Right lobe of liver (tissue), 4 donors: ENCODE measurements around the gene ACSBG1.

Experiments used
- POLR2A ChIP-seq: fragments of 450-650 bp; IDR thresholded peaks from one replicate; pipeline ENCODE4 v1.6.1; 2017; ENCODE audit warnings: antibody characterized with exemption, mild to moderate bottlenecking
- TF ChIP-seq, protein P1 (sequence below), 4 donors: fragments of 200-600 bp in 3 of 4; fragments of 450-650 bp in 1 of 4; IDR thresholded peaks; one replicate each; pipeline versions ENCODE4 v1.5.1 to v1.8.0; 2016 to 2022; ENCODE audit warnings: antibody characterized with exemption in 4 of 4, mild to moderate bottlenecking in 2 of 4
- donor health status: DM: no; HTN: no; CAD: no.
- donor health status: DM: no; HTN: no; CAD: no.
- donor health status: DM: no; HTN: yes; CAD: no.

DNA sequence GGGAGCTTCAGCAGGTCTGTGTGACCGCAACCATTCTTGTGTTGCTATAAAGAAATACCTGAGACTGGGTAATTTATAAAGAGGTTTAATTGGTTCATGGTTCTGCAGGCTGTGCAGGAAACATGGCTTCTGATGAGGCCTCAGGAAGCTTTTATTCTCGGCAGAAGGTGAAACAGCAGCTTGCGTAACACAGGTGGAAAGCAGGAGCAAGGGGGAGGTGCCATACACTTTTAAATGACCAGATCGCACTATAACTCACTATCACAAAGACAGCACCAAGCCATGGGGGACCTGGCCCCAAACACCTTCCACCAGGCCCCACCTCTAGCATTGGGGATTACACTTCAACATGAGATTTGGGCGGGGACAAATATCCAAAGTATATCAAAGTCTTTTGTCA lies 94.8 kb downstream of the ACSBG1 start:
- TF ChIP-seq, protein P1, sequence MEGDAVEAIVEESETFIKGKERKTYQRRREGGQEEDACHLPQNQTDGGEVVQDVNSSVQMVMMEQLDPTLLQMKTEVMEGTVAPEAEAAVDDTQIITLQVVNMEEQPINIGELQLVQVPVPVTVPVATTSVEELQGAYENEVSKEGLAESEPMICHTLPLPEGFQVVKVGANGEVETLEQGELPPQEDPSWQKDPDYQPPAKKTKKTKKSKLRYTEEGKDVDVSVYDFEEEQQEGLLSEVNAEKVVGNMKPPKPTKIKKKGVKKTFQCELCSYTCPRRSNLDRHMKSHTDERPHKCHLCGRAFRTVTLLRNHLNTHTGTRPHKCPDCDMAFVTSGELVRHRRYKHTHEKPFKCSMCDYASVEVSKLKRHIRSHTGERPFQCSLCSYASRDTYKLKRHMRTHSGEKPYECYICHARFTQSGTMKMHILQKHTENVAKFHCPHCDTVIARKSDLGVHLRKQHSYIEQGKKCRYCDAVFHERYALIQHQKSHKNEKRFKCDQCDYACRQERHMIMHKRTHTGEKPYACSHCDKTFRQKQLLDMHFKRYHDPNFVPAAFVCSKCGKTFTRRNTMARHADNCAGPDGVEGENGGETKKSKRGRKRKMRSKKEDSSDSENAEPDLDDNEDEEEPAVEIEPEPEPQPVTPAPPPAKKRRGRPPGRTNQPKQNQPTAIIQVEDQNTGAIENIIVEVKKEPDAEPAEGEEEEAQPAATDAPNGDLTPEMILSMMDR (IDR thresholded peaks at IDR 0.05) = no peak
- no peak for TF ChIP-seq POLR2A
